Activated effector memory CD4-positive, alpha-beta T cell treated with anti-CD3 and anti-CD28 coated beads, Interleukin-2, amount 50 U/mL, for 16 hours (primary cell): ENCODE results near the gene SPINT3.

ENCODE experiments used
- DNase-seq: peaks from one replicate; pipeline ENCODE4 v3.0.0-alpha.2; 2020

Gene SPINT3, protein sequence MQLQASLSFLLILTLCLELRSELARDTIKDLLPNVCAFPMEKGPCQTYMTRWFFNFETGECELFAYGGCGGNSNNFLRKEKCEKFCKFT

GRCh38 chr20:45515147-45515913 lies at the start of gene SPINT3:
Gene SPINT3 (minus strand): TSS chr20:45515622. CDS start chr20:45515608, 14 bp downstream.
- no peak for DNase-seq

GRCh38 chr20:45564760-45565276 lies 49.4 kb upstream of the SPINT3 start:
- DNase-seq: no peak

DNA sequence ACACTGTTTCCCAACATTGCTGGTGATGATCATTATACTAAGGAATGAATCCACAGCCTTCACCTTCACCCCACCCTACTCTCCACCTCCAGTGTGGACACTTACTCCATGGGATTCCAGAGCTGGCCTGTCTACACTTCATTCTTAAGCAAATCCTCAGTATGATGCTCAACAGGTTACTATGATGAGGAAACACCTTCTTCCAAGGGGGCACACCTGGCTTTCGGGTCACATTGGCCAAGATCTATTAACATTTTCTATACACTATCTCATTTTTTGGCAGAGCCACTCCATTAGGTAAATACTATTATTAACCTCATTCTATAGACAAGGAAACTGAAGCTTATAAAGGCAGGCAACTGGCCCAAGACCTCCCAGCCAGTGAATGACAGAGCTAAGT lies 39.8 kb upstream of the SPINT3 start:
- DNase-seq: no peak

- DNase-seq: no peak
These were observed 37.0 kb upstream of the SPINT3 start for GRCh38 chr20:45552456-45552855.

DNA sequence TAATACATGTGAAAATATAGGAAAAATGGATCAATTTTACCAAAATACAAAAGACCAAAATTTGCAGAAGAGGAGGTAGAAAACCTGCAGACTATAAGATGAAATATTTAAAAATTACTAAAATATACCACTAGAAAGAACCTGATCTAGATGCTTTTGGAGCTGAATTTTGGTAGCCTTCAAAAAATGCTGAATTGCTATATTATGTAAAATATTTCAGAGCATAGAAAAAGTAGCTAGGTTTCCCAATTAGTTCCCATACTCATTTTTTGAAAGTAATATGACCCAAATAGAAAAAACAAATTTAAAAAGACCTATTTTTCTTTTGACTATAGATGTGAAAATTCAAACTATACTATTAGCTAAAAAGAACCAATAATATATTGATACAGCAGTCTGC lies 35.3 kb upstream of the SPINT3 start:
- DNase-seq: no peak

DNA sequence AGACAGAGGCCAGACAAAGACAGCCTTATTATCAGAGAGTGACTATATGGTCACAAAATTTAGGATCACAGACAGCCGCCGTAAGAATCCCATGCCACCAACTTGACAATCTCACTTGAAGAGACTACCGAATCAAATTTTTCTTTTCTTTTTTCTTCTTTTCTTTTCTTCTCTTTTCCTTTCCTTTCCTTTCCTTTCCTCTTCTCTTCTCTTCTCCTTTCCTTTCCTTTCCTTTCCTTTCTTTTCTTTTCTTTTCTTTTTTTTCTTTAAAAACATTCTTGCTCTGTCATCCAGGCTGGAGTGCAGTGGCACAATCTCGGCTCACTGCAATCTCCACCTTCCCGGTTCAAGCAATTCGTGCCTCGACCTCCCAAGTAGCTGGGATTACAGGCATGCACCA lies 33.0 kb upstream of the SPINT3 start:
- no peak for DNase-seq

DNA sequence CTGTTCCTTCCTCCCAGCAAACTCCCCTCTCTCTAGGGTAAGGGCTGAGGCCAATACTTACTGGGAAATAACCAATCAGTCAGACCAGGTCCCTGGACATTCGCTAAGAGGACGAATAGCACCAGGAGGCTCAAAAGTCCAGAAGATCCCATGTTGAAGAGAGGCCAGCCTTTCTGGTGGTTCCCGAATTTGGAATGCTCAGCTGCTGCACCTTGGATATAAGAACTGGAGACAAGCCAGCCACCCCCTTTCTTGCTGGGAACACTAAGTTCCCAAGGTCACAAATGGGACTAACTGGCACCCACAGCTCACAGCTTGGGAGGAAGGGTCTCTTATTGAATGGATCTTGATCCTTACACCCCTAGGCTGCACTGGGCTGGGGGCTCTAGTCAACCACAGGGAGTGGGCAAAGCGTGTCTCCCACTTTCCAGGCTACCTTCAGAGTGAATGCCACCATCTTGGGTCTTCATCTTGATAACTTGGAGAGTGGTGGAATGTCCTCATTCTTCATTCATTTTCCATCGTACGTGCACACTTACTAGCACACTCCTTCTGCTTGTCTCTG lies 31.9 kb upstream of the SPINT3 start, which contains the start of gene EPPIN:
EPPIN (minus strand) TSS at position 196 of the 565 bp plus-strand sequence; CDS start at position 152, 44 bp downstream.
- DNase-seq: no peak

GRCh38 chr20:45545754-45546453 lies 30.5 kb upstream of the SPINT3 start:
- no peak for DNase-seq

DNA sequence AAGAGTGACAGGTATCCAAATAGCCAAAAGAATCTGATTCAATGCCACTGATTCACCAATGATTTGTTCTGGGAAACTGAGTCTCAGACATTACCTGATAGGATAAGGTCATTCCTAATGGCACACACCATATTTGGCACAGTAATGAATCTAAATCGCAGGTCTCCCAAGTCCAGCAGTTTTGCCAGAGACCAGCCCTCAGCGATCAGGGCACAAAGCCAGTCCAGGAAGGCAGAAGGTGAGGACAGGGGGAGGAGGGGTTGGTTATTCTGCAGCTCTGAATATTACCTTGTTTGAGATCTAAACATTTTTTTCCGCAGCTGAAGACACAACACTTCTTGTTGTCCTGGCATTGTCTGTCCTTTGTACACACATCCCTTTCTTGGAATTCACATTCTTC lies 29.9 kb upstream of the SPINT3 start:
- DNase-seq: no peak

DNA sequence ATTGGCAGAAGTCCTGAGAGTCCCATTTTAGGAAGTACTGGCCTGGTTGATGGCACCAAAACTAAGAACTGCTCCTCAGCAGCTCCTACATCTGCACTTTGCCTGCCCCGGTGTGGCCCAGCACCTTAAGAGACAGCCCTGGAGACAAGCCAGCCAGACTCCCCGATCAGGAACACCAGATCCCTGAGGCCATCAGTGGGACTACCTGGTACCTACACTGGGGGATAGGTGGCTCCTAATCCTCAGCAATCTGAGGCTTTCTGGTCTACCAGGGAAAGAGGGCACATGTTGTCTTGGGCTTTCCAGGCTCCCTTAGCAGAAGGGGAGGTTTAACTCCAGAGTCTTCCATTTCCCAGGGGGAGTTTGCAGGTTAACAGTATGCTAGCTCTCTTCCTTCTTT lies 24.0 kb upstream of the SPINT3 start, which contains the start of gene WFDC6:
WFDC6 (minus strand) TSS at position 101 of the 400 bp plus-strand sequence; CDS start at position 26, 75 bp downstream.
- DNase-seq: no peak

GRCh38 chr20:45538209-45538799 lies 22.9 kb upstream of the SPINT3 start:
- DNase-seq: no peak

GRCh38 chr20:45527294-45527693 lies 11.9 kb upstream of the SPINT3 start:
- no peak for DNase-seq

DNA sequence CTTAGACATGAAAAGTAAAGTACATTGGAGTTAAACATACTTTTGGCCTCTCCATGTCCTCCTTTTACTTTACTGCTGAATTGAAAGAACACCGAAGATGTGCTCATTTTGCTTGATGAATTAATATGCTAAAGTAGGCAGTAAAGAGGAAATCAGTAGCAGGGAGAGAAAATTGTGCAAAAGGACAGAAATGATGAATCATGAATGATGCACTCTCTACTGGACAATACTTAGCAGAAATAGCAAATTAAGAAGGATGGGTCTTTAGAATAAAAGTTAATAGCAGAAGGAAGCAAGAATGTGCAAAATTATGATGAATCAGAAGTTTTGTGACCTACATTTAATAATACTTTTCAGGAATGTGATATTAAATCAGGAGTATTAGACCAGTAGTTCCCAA lies 8.4 kb upstream of the SPINT3 start:
- no peak for DNase-seq

GRCh38 chr20:45518282-45518681 lies 2.9 kb upstream of the SPINT3 start:
- DNase-seq: no peak

- no peak for DNase-seq
These were observed 5.1 kb downstream of the SPINT3 start for GRCh38 chr20:45510242-45510862.

GRCh38 chr20:45509091-45509490 lies 6.3 kb downstream of the SPINT3 start:
- DNase-seq: no peak

DNA sequence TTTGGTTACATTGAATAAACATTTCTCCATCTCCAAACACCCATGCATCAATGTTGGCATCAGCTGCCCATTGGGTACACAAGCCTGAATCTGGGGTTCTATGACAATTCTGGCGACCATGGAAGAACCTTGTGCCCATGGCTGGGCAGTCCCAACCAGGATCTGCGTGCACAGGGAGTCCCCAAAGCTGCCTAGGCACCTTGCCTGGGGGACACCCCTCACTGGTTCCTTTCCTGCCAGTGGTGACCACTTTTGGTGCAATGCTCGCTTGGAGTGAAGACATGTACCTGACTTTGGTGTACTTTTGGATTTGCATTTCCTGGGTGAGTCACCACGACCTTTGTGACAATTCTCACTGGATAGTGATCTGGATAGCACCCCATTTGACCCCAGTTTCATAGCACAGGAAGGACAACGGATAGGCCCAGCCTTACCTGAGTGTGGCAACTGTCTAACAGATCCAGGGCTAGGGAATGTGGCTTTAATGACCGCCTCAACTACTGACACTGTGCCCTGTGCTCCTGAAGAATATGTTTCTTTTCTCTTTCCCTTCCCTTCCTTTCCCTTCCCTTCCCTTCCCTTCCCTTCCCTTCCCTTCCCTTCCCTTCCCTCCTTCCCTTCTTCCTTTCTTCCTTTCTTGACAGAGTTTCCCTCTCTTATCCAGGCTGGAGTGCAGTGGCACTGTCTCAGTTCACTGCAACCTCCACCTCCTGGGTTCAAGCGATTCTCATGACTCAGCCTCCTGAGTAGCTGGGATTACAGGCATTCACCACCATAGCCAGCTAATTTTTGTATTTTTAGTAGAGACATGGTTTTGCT lies 7.1 kb downstream of the SPINT3 start:
- DNase-seq: no peak

GRCh38 chr20:45507011-45507820 lies 8.2 kb downstream of the SPINT3 start:
- DNase-seq: no peak

- DNase-seq: no peak
These were observed 9.0 kb downstream of the SPINT3 start for GRCh38 chr20:45506398-45506797.

DNA sequence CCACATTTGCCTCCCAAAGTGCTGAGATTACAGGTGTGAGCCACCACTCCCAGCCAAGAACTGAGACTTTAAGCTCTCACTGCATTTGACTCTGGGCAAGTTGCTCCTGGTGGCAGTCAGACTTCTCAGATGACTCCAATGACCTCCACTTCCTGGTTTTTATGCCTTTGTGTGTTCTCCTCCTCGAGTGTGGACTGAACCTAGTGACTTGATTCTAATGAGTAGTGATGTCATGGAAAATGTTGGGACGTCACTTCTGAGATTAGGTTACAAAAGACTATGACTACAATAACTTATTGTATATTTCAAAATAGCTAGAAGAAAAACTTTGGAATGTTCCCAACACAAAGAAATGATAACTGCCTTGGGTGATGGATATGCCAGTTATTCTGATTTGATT lies 12.0 kb downstream of the SPINT3 start:
- no peak for DNase-seq

DNA sequence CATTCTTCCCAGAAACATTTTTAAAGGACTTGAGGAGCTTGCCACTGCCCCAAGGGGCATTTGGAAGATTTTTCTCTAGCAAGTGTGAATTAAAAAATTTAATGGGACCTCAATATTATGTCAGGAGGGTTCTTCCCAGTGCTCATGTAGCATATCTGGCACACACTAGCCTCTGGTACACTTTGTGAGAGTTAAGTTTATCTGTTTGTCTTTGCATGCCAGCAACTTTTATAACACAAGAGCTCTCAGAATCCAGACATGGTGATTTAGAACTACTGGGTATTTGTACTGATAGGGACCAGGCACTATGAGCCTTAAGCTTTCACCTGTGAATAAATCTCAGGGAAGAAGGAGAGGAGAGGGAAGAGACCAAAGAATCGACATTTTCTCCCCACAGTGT lies 12.9 kb downstream of the SPINT3 start:
- no peak for DNase-seq
